SH-SY5Y (cell line): Measurements from ENCODE around the gene GNPTG.

Experiments
- GATA2 ChIP-seq: IDR thresholded peaks from 2 replicates; pipeline ENCODE4 v1.6.1; 2011; ENCODE audit warnings: mild to moderate bottlenecking, low read depth, low read length
- GATA3 ChIP-seq: IDR thresholded peaks from 2 replicates; pipeline ENCODE4 v1.6.1; 2011; ENCODE audit warnings: low read depth, mild to moderate bottlenecking, low read length, moderate library complexity

DNA sequence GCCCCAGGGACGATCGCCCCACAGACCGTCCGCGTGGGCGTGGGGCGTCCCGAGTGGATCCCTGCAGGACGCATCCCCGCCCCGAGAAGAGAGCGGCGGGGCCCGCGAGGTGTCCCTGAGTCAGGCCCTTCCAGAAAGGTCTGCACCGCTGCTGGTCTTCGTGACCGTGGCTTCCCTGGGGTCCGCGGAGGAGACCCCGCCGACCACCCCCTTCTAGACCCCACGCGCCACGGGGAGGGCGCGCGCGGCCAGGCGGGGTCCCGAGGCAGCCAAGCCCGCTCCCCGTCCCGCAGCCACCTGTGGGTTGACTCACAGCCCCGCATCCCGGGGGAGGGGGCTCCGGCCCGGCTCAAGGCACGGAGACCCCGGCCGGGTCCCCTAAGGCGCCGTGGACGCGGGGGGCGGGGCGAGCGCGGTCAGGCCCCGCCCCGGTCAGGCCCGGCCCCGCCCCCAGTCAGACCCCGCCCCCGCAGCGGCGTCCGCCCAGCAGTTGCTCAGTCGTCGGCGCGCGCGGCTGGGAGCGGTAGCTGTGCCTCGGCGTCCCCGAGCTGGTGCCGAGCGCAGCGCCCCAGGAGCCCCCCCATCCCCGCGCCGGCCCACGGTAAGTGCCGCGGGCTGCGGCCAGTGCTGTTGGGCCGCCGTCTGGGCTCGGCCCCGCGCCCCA, 18.4 kb upstream of the GNPTG start, which contains the start of gene BAIAP3:
- TF ChIP-seq GATA3 (no peak), GATA2 (no peak)
